Ovary (tissue), 9 donors: ENCODE data around the gene ANKRD40. TPM values are rescaled to one million over a fixed set of nuclear protein-coding genes. Genes with fewer than 3 reads are reported as not detected.

Experiments used
- DNase-seq, 5 donors: peaks; one replicate each; pipeline ENCODE4 v3.0.0-alpha.2; 2019 to 2020
- H3K27ac ChIP-seq, 2 donors: fragments of 200-600 bp; one replicate each; pipeline versions ENCODE4 v1.5.1 to v1.8.0; 2019 to 2022
- H3K27me3 ChIP-seq: fragments of 200-600 bp; one replicate; pipeline ENCODE4 v1.8.0; 2022
- H3K36me3 ChIP-seq: fragments of 200-600 bp; sonication (generic); one replicate; pipeline ENCODE4 v1.5.1; 2019
- H3K4me1 ChIP-seq: one replicate; pipeline ENCODE4 v1.8.1; 2013; ENCODE audit warnings: mild to moderate bottlenecking, moderate library complexity; ENCODE audit not compliant: insufficient read depth
- H3K4me3 ChIP-seq: fragments of 200-600 bp; sonication (generic); one replicate; pipeline ENCODE4 v1.5.1; 2017
- H3K9me3 ChIP-seq, 2 donors: fragments of 200-600 bp in 1 of 2; sonication (generic) in 1 of 2; one replicate each; pipeline versions ENCODE4 v1.5.1 to v1.8.1; 2013 to 2019; ENCODE audit warnings: mild to moderate bottlenecking in 1 of 2, moderate library complexity in 1 of 2
- EP300 ChIP-seq: sonication (generic); formaldehyde crosslinking; IDR thresholded peaks from one replicate; pipeline ENCODE4 v1.6.1; 2017; ENCODE audit warnings: antibody characterized with exemption
- POLR2A ChIP-seq: fragments of 450-650 bp; IDR thresholded peaks from one replicate; pipeline ENCODE4 v1.6.1; 2017; ENCODE audit warnings: antibody characterized with exemption, mild to moderate bottlenecking, moderate library complexity
- WGBS, 3 donors: extraction: QIAGEN DNeasy Blood & Tissue Kit in 1 of 3; methylation state at CpG; one replicate each; pipeline versions ENCODE4 v1.1.5 to v1.1.7; 2013 to 2017; 5-methylcytosine and 5-hydroxymethylcytosine counted together
- intact Hi-C, 4 donors: fragments of 100-400 bp; cut with DNase I; formaldehyde crosslinking; loops; one replicate each; pipeline versions ENCODE4 v1.11.0 to v1.15.1; 2022 to 2023
- polyA plus RNA-seq, 2 donors: library from polyadenylated mRNA; stranded (reverse); fragments of 200-250 nt in 1 of 2; fragments of 350-450 nt in 1 of 2; fragmentation: Illumina TruSeq in 1 of 2; extraction: RNeasy Lipid Tissue Mini Kit (QIAGEN cat#74804) in 1 of 2; gene quantifications; one replicate each; pipeline ENCODE4 v1.2.3, GENCODE V29; 2013 to 2014
- total RNA-seq, 7 donors: library from RNA; depleted of rRNA in 2 of 7; stranded (reverse); fragments of >200 nt in 2 of 7; fragmentation: NEBNext Ultra II Directional in 3 of 7; extraction: Animal tissue kit (Norgen Biotek cat#: 25700) in 3 of 7; gene quantifications; one replicate each; pipeline versions ENCODE4 v1.1.0 to v1.2.4, GENCODE V29; 2016 to 2023
- TF ChIP-seq, protein P1 (sequence below), 3 donors: fragments of 450-650 bp in 2 of 3; fragments of 200-600 bp in 1 of 3; IDR thresholded peaks; one replicate each; pipeline versions ENCODE4 v1.5.1 to v1.8.0; 2016 to 2022; ENCODE audit warnings: antibody characterized with exemption in 3 of 3, mild to moderate bottlenecking in 1 of 3
- donor health status: DM: no; HTN: no; CAD: no; lungs with moderate emphysema.
- donor health status: DM: no; HTN: no; CAD: no.
- donor health status: Bipolar disorder and iron deficiency.
- donor health status: DM: yes; HTN: yes; CAD: no.
- donor health status: DM: no; HTN: no; CAD: no.
- donor health status: DM: yes; HTN: yes; CAD: no.

ANKRD40 gene
- total and polyA plus RNA-seq, 9 donors = 17.0 to 52.6 (median 41.8) TPM

GRCh38 chr17:50664788-50665458, 42.8 kb downstream of the ANKRD40 start:
- 85 to 90% (median 89%) methylated on average over 12 of the region's 12 CpGs for WGBS, 3 donors
- TF ChIP-seq, protein P1, sequence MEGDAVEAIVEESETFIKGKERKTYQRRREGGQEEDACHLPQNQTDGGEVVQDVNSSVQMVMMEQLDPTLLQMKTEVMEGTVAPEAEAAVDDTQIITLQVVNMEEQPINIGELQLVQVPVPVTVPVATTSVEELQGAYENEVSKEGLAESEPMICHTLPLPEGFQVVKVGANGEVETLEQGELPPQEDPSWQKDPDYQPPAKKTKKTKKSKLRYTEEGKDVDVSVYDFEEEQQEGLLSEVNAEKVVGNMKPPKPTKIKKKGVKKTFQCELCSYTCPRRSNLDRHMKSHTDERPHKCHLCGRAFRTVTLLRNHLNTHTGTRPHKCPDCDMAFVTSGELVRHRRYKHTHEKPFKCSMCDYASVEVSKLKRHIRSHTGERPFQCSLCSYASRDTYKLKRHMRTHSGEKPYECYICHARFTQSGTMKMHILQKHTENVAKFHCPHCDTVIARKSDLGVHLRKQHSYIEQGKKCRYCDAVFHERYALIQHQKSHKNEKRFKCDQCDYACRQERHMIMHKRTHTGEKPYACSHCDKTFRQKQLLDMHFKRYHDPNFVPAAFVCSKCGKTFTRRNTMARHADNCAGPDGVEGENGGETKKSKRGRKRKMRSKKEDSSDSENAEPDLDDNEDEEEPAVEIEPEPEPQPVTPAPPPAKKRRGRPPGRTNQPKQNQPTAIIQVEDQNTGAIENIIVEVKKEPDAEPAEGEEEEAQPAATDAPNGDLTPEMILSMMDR (IDR thresholded peaks at IDR 0.05) = no peak
- TF ChIP-seq POLR2A = no peak
- TF ChIP-seq EP300 = no peak
- no peak for DNase-seq
- Histone ChIP-seq H3K27me3 (no peaks in the 10 kb centered on the region), H3K4me3 (no peak overlapping the region), H3K9me3 (no peaks in the 10 kb centered on the region), H3K4me1 (peaks cover 2% of the 10 kb centered on the region), H3K27ac (no peak overlapping the region), H3K36me3 (no peaks in the 10 kb centered on the region)
- intact Hi-C loops = no loop called here

DNA sequence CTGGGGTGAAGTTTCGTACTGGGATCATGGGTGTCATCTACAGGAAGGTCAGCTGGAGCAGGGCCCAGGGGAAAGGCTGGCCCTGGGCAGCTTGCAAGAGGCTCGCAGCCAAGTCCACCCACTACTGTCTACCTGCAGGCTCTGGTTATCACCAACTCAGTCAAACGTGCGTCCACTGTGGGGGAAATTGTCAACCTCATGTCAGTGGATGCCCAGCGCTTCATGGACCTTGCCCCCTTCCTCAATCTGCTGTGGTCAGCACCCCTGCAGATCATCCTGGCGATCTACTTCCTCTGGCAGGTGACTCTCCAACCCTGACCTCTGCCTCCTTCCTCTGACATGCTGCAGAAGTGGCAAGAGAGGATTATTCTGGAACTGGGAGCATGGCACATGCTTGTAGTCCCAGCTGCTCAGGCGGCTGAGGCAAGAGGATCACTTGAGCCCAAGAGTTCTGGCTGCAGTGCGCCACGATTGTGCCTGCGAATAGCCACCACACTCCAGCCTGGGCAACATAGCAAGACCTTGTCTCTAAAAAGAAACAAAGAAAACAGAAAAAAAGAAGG, 43.8 kb downstream of the ANKRD40 start:
- Histone ChIP-seq H3K4me1 (peaks cover 2% of the 10 kb centered on the region), H3K27ac (no peak overlapping the region), H3K27me3 (no peaks in the 10 kb centered on the region), H3K4me3 (no peak overlapping the region), H3K9me3 (no peaks in the 10 kb centered on the region), H3K36me3 (no peaks in the 10 kb centered on the region)
- intact Hi-C loops = no loop called here
- no peak for TF ChIP-seq EP300
- no peak for TF ChIP-seq POLR2A
- TF ChIP-seq, protein P1 (IDR thresholded peaks at IDR 0.05) = no peak
- WGBS, 3 donors = 88 to 92% (median 88%) methylated on average over 10 of the region's 10 CpGs
- no peak for DNase-seq

DNA sequence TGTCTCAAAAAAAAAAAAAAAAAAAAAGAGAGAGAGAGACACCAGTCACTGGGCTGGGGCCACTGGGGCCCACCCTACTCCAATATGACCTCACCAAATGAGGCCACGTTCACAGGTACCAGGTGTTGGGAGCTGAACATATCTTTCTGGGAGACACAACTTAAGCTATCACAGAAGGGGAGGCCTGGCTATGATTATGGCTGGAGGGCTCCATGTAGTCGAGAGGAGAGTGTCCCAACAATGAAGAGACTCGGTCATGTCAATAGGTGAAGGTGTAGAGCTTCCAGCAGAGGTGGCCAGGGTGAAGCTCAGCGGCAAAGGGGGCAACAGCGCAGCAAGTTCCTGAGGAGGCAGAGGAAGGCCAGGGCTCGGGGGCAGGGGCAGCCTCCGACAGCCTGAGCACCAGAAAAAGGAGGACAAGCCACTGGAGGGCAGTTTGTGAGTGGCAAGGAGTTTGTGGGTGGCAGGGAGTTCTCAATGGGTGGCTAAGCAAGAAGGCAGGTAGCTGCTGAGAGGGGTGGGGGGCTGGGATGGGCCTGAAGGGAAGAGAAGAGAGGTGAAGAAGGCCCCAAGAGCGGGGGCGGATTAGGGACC, 45.0 kb downstream of the ANKRD40 start:
- intact Hi-C loops = no loop called here
- no peaks in the 10 kb centered on the region for H3K36me3 ChIP-seq
- H3K9me3 ChIP-seq = no peaks in the 10 kb centered on the region
- peaks cover 2% of the 10 kb centered on the region for H3K4me1 ChIP-seq
- H3K27me3 ChIP-seq = no peaks in the 10 kb centered on the region
- H3K27ac ChIP-seq = no peak overlapping the region
- no peak for DNase-seq
- no peak overlapping the region for H3K4me3 ChIP-seq
- TF ChIP-seq, protein P1 (IDR thresholded peaks at IDR 0.05) = no peak
- TF ChIP-seq EP300 (no peak), POLR2A (no peak)
- 95 to 97% (median 97%) methylated on average over 9 of the region's 9 CpGs for WGBS, 3 donors

DNA sequence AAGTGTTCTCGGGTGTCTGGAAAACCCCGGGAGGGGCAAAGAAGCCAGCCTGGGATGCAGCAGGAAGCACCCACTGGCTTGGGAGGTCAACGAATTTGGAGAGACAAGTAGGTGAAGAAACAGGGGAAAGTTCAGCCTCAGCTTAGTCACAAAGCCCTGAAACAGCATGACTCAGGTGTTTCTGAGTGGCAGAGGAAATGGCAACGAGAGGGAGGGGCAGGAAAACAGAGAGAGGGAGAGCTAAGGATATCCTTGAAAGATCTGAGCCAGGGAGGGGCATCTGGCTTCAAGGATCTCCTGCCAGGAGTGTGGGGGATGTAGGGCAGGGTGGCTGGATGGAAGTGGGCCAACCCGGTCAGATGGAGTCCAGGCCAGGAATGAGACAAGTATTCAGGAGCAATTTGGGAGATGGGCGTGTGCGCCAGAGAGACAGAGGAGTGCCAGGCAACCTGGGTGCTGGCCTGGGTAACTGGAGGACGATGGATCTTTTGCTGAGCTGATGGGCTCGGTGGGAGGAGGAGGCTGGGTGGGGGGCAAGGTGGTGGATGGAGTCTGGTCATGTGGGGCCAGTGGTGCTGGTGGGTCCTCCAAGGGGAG, 45.8 kb downstream of the ANKRD40 start:
- peaks cover 2% of the 10 kb centered on the region for H3K4me1 ChIP-seq
- TF ChIP-seq POLR2A (no peak), EP300 (no peak)
- TF ChIP-seq, protein P1 (IDR thresholded peaks at IDR 0.05) = no peak

More for the DNA sequence above, 45.8 kb downstream of the ANKRD40 start:
- Histone ChIP-seq H3K27ac (no peak overlapping the region), H3K36me3 (no peaks in the 10 kb centered on the region), H3K9me3 (no peaks in the 10 kb centered on the region), H3K27me3 (no peaks in the 10 kb centered on the region), H3K4me3 (no peak overlapping the region)
- DNase-seq = peak in 1 of 5 donors; percentile 35
- intact Hi-C loops = no loop called here
- 64 to 74% (median 66%) methylated on average over 9 of the region's 9 CpGs for WGBS, 3 donors
